Measurements from ENCODE around the gene SRPRB. TPM values are rescaled to one million over a fixed set of nuclear protein-coding genes. Genes with fewer than 3 reads are reported as not detected.
A peak's percentile ranks its signal among the peaks of the same experiment; 100 is the strongest.

Gene SRPRB
- total RNA-seq, 1 donor = 112 TPM

- H3K4me3 ChIP-seq (ENCODE audit: low read depth, low read length) = no peak overlapping the region
- no peak for TF ChIP-seq CTCF (IDR thresholded peaks at IDR 0.05; ENCODE audit: insufficient read depth, low read depth, low read length)
- DNase-seq (ENCODE audit: low read depth) = no peak
Measured at GRCh38 chr3:133840767-133841166, 35.2 kb downstream of the SRPRB start.

- no peak for DNase-seq (ENCODE audit: low read depth)
- H3K4me3 ChIP-seq (ENCODE audit: low read depth, low read length) = no peak overlapping the region
- no peak for TF ChIP-seq CTCF (IDR thresholded peaks at IDR 0.05; ENCODE audit: insufficient read depth, low read depth, low read length)
Measured at GRCh38 chr3:133841196-133841595, 35.6 kb downstream of the SRPRB start.

DNA sequence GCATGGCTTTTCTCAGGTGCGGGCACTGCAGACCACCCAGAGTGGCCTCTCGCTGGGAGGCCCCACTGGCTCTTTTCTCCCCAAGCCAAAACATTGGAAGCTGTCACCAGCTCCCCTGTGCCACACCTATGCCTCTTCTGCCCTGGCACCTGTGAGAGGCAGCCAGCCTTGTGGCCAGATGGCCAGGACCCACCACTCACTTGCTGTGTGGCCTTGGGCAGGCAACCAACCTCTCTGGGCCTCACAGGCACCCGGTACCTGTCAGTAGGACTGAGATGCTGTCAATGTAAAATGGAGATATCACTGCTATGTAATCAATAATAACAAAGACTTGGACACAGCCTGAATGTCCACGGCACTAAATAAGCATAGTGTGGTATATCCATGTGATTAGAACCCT lies 36.5 kb downstream of the SRPRB start:
- DNase-seq (ENCODE audit: low read depth) = no peak
- H3K4me3 ChIP-seq (ENCODE audit: low read depth, low read length) = no peak overlapping the region
- no peak for TF ChIP-seq CTCF (IDR thresholded peaks at IDR 0.05; ENCODE audit: insufficient read depth, low read depth, low read length)

DNA sequence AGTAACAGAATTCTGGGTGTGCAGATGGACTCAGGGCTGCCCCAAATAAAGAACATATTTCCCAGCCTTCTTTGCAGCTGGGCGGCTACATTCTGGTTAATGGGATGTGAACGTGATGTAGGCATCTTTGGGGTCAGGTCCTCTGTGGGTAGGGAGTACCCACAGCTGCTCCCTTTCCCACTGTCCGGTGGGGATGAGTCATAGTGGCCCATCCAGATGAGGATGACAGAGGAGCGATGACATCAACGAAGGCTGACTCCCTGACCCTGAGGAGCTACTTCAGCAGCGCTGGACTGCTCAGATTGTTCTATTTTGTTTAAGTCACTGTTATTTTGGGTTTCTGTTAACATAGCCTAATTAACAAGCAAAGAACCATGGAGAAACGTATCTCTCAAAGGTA lies 38.0 kb downstream of the SRPRB start:
- DNase-seq (ENCODE audit: low read depth) = peak; percentile 86
- TF ChIP-seq CTCF (IDR thresholded peaks at IDR 0.05; ENCODE audit: insufficient read depth, low read depth, low read length) = no peak

DNA sequence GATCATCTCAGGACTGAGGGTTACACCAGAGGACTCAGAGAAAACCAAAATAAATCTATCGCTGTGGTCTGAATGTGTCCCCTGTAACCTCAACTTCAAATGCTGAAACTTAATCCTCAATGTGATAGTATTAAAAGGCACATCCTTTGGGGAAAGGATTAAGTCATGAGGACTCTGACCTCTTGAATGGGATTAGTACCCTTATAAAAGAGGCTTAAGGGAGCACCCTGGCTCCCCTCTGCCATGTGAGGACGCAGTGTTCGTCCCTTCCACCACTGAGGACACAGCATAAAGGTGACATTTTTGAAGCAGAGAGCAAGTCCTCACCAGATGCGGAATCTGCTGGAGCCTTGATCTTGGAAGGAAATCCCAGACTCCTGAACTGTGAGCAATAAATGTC lies 39.5 kb downstream of the SRPRB start:
- H3K4me3 ChIP-seq (ENCODE audit: low read depth, low read length) = no peak overlapping the region
- DNase-seq (ENCODE audit: low read depth) = no peak
- TF ChIP-seq CTCF (IDR thresholded peaks at IDR 0.05; ENCODE audit: insufficient read depth, low read depth, low read length) = no peak

More for the DNA sequence above, 38.0 kb downstream of the SRPRB start:
- H3K4me3 ChIP-seq (ENCODE audit: low read depth, low read length) = no peak overlapping the region

DNA sequence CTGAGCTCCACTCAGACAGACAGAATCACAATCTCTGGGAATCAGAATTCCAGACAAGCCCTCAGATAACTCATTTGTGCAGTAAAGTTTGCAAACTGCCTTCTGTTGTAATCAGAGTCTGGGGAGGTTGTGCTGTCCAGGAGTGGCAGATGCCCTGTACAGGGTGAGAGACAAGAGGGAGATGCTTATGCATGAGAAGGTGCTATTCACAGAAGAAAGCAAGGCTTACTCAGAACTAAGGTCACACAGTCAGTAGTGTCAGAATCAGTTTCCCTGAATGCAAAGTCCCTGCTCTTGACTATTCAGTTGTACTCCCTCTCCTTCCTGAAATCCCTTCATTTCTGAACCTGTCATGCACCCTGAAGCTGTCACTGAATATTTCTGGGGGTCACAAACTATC lies 43.7 kb downstream of the SRPRB start:
- DNase-seq (ENCODE audit: low read depth) = no peak
- no peak for TF ChIP-seq CTCF (IDR thresholded peaks at IDR 0.05; ENCODE audit: insufficient read depth, low read depth, low read length)
- H3K4me3 ChIP-seq (ENCODE audit: low read depth, low read length) = no peak overlapping the region

GRCh38 chr3:133850034-133850433 lies 44.4 kb downstream of the SRPRB start:
- DNase-seq (ENCODE audit: low read depth) = no peak
- TF ChIP-seq CTCF (IDR thresholded peaks at IDR 0.05; ENCODE audit: insufficient read depth, low read depth, low read length) = no peak
- H3K4me3 ChIP-seq (ENCODE audit: low read depth, low read length) = no peak overlapping the region
